NCI-H128 (cell line): ENCODE results near the gene HACD3.

ENCODE experiments used
- DNase-seq: peaks from one replicate; lab custom pipeline; 2025; ENCODE audit not compliant: unreplicated experiment; lab: John Stamatoyannopoulos, UW

The HACD3 gene

GRCh38 chr15:65530318-65531111 lies at the start of gene HACD3:
TSS of gene HACD3 (plus strand) at chr15:65530463. CDS start at chr15:65530632, 169 bp downstream.
- DNase-seq = peak; percentile 66

GRCh38 chr15:65484876-65485275 lies 45.4 kb upstream of the HACD3 start:
- DNase-seq = no peak

GRCh38 chr15:65494076-65494475 lies 36.2 kb upstream of the HACD3 start:
- no peak for DNase-seq

GRCh38 chr15:65509321-65509720 lies 20.9 kb upstream of the HACD3 start:
- no peak for DNase-seq

GRCh38 chr15:65512189-65512588 lies 18.1 kb upstream of the HACD3 start:
- no peak for DNase-seq

- DNase-seq = no peak
Measured at GRCh38 chr15:65512807-65513416, 17.4 kb upstream of the HACD3 start.

- DNase-seq = peak; percentile 61
Measured at GRCh38 chr15:65516997-65517865, 13.0 kb upstream of the HACD3 start, which contains the start of gene DPP8. TSS of gene DPP8 (minus strand) at chr15:65517689. CDS start at chr15:65512553, 5,136 bp downstream.

GRCh38 chr15:65517866-65518207 lies 12.4 kb upstream of the HACD3 start:
- DNase-seq = no peak

- DNase-seq = no peak
Measured at GRCh38 chr15:65518633-65519285, 11.5 kb upstream of the HACD3 start.

GRCh38 chr15:65521350-65521749 lies 8.9 kb upstream of the HACD3 start:
- DNase-seq = no peak

GRCh38 chr15:65524226-65524625 lies 6.0 kb upstream of the HACD3 start:
- no peak for DNase-seq

- DNase-seq = no peak
Measured at GRCh38 chr15:65525622-65526021, 4.6 kb upstream of the HACD3 start.

GRCh38 chr15:65528461-65529060 lies 1.7 kb upstream of the HACD3 start:
- no peak for DNase-seq

- DNase-seq = no peak
Measured at GRCh38 chr15:65529762-65530317, 423 bp upstream of the HACD3 start.

- no peak for DNase-seq
Measured at GRCh38 chr15:65532738-65533051, 2.4 kb downstream of the HACD3 start.

GRCh38 chr15:65533057-65533756 lies 2.9 kb downstream of the HACD3 start:
- no peak for DNase-seq

- no peak for DNase-seq
Measured at GRCh38 chr15:65535192-65535591, 4.9 kb downstream of the HACD3 start.

GRCh38 chr15:65540314-65540713 lies 10.1 kb downstream of the HACD3 start:
- DNase-seq = no peak

- DNase-seq = no peak
Measured at GRCh38 chr15:65541231-65541820, 11.1 kb downstream of the HACD3 start.

GRCh38 chr15:65547841-65548240 lies 17.6 kb downstream of the HACD3 start:
- no peak for DNase-seq
